HEK293 (cell line): ENCODE results near the gene RFTN2.

Experiments used
- CTCF ChIA-PET: fragments of 350-600 bp; formaldehyde crosslinking; extraction: SDS; loops from one replicate; lab custom pipeline; 2021; ENCODE audit warnings: antibody characterized with exemption; lab: Yijun Ruan, JAX
- POLR2A ChIA-PET: fragments of 300-600 bp; formaldehyde crosslinking; extraction: SDS; loops from one replicate; lab custom pipeline; 2020; ENCODE audit warnings: antibody characterized with exemption, inconsistent platforms; lab: Yijun Ruan, JAX
- H3K27ac ChIP-seq: fragments of 200-500 bp; sonication (Bioruptor generic); 2 replicates; pipeline ENCODE4 v1.5.1; 2014; ENCODE audit warnings: low read depth, low read length, control low read depth, inconsistent platforms; ENCODE audit errors: extremely low read depth
- H3K36me3 ChIP-seq, 2 experiments: fragments of 200-500 bp in 1 of 2; sonication (Bioruptor generic) in 1 of 2; 1 replicate in 1 of 2; 2 replicates in 1 of 2; pipeline ENCODE4 v1.5.1; 2014 to 2017; ENCODE audit warnings: inconsistent platforms in 2 of 2, low read length in 2 of 2; ENCODE audit not compliant: control insufficient read depth in 2 of 2, insufficient read depth in 1 of 2
- H3K4me1 ChIP-seq: fragments of 200-500 bp; sonication (Bioruptor generic); 2 replicates; pipeline ENCODE4 v1.5.1; 2014; ENCODE audit warnings: mild to moderate bottlenecking, low read length, inconsistent platforms; ENCODE audit not compliant: control insufficient read depth, insufficient read depth
- H3K4me3 ChIP-seq: 2 replicates; pipeline ENCODE4 v1.5.1; 2011; ENCODE audit warnings: low read depth, mild to moderate bottlenecking, control low read depth, low read length, moderate library complexity
- H3K9me3 ChIP-seq: fragments of 200-500 bp; sonication (Bioruptor generic); 2 replicates; pipeline ENCODE4 v1.5.1; 2014; ENCODE audit warnings: low read depth, low read length, inconsistent platforms; ENCODE audit not compliant: control insufficient read depth, insufficient read depth
- GLIS1 ChIP-seq: fragments of 450-650 bp; formaldehyde crosslinking; IDR thresholded peaks from 2 replicates; pipeline ENCODE4 v1.5.1; 2016; ENCODE audit warnings: missing biosample characterization, missing genetic modification characterization
- GLIS2 ChIP-seq: fragments of 450-650 bp; formaldehyde crosslinking; IDR thresholded peaks from 2 replicates; pipeline ENCODE4 v1.5.1; 2016; ENCODE audit warnings: missing biosample characterization, missing genetic modification characterization
- MYNN ChIP-seq: fragments of 450-650 bp; formaldehyde crosslinking; IDR thresholded peaks from 2 replicates; pipeline ENCODE4 v1.5.1; 2016; ENCODE audit warnings: missing biosample characterization, missing genetic modification characterization, borderline replicate concordance
- OSR2 ChIP-seq: fragments of 450-650 bp; formaldehyde crosslinking; IDR thresholded peaks from 2 replicates; pipeline ENCODE4 v1.5.1; 2016; ENCODE audit warnings: missing biosample characterization, missing genetic modification characterization
- SALL2 ChIP-seq: fragments of 450-650 bp; formaldehyde crosslinking; IDR thresholded peaks from 2 replicates; pipeline ENCODE4 v1.5.0; 2017; ENCODE audit warnings: missing biosample characterization, mild to moderate bottlenecking, missing genetic modification characterization, borderline replicate concordance
- SCRT1 ChIP-seq: fragments of 450-650 bp; formaldehyde crosslinking; IDR thresholded peaks from 2 replicates; pipeline ENCODE4 v1.5.1; 2016; ENCODE audit warnings: missing biosample characterization, missing genetic modification characterization, borderline replicate concordance
- SCRT2 ChIP-seq: fragments of 450-650 bp; formaldehyde crosslinking; IDR thresholded peaks from 2 replicates; pipeline ENCODE4 v1.5.1; 2016; ENCODE audit warnings: missing biosample characterization, missing genetic modification characterization
- ZNF132 ChIP-seq: fragments of 450-650 bp; formaldehyde crosslinking; IDR thresholded peaks from 2 replicates; pipeline ENCODE4 v1.5.1; 2017; ENCODE audit warnings: missing biosample characterization, missing genetic modification characterization, borderline replicate concordance
- ZNF174 ChIP-seq: fragments of 450-650 bp; formaldehyde crosslinking; IDR thresholded peaks from 2 replicates; pipeline ENCODE4 v1.5.0; 2017; ENCODE audit warnings: missing biosample characterization, mild to moderate bottlenecking, missing genetic modification characterization
- ZNF239 ChIP-seq: fragments of 450-650 bp; formaldehyde crosslinking; IDR thresholded peaks from 2 replicates; pipeline ENCODE4 v1.5.1; 2016; ENCODE audit warnings: missing biosample characterization, missing genetic modification characterization
- ZNF266 ChIP-seq: fragments of 450-650 bp; formaldehyde crosslinking; IDR thresholded peaks from 2 replicates; pipeline ENCODE4 v1.5.1; 2016; ENCODE audit warnings: missing biosample characterization, missing genetic modification characterization, low read depth
- ZNF341 ChIP-seq: fragments of 450-650 bp; formaldehyde crosslinking; IDR thresholded peaks from 2 replicates; pipeline ENCODE4; 2016; ENCODE audit warnings: low read depth, missing biosample characterization, missing genetic modification characterization
- ZNF391 ChIP-seq: fragments of 450-650 bp; formaldehyde crosslinking; IDR thresholded peaks from 2 replicates; pipeline ENCODE4 v1.5.1; 2016; ENCODE audit warnings: low read depth, missing biosample characterization, missing genetic modification characterization, borderline replicate concordance
- ZNF561 ChIP-seq: fragments of 450-650 bp; IDR thresholded peaks from 2 replicates; pipeline ENCODE4 v1.5.1; 2018; ENCODE audit warnings: missing biosample characterization, missing genetic modification characterization, borderline replicate concordance
- ZNF654 ChIP-seq: fragments of 450-650 bp; formaldehyde crosslinking; IDR thresholded peaks from 2 replicates; pipeline ENCODE4 v1.5.1; 2016; ENCODE audit warnings: low read depth, missing biosample characterization, missing genetic modification characterization
- ZNF660 ChIP-seq: fragments of 450-650 bp; IDR thresholded peaks from 2 replicates; pipeline ENCODE4 v1.5.1; 2018; ENCODE audit warnings: missing biosample characterization, mild to moderate bottlenecking, missing genetic modification characterization
- ZNF837 ChIP-seq: fragments of 450-650 bp; formaldehyde crosslinking; IDR thresholded peaks from 2 replicates; pipeline ENCODE4 v1.5.1; 2016; ENCODE audit warnings: missing biosample characterization, missing genetic modification characterization
- ZXDB ChIP-seq: fragments of 450-650 bp; formaldehyde crosslinking; IDR thresholded peaks from 2 replicates; pipeline ENCODE4 v1.5.1; 2016; ENCODE audit warnings: missing biosample characterization, missing genetic modification characterization
- TF ChIP-seq, protein P1 (sequence below): fragments of 450-650 bp; formaldehyde crosslinking; IDR thresholded peaks from 2 replicates; pipeline ENCODE4 v1.5.1; 2016; ENCODE audit warnings: missing biosample characterization, missing genetic modification characterization
- TF ChIP-seq, protein P2 (sequence below): fragments of 450-650 bp; formaldehyde crosslinking; IDR thresholded peaks from 2 replicates; pipeline ENCODE4 v1.5.1; 2017; ENCODE audit warnings: missing biosample characterization, missing genetic modification characterization
- TF ChIP-seq, protein P3 (sequence below): fragments of 450-650 bp; formaldehyde crosslinking; IDR thresholded peaks from 2 replicates; pipeline ENCODE4 v1.5.1; 2016; ENCODE audit warnings: missing biosample characterization, missing genetic modification characterization

The RFTN2 gene

DNA sequence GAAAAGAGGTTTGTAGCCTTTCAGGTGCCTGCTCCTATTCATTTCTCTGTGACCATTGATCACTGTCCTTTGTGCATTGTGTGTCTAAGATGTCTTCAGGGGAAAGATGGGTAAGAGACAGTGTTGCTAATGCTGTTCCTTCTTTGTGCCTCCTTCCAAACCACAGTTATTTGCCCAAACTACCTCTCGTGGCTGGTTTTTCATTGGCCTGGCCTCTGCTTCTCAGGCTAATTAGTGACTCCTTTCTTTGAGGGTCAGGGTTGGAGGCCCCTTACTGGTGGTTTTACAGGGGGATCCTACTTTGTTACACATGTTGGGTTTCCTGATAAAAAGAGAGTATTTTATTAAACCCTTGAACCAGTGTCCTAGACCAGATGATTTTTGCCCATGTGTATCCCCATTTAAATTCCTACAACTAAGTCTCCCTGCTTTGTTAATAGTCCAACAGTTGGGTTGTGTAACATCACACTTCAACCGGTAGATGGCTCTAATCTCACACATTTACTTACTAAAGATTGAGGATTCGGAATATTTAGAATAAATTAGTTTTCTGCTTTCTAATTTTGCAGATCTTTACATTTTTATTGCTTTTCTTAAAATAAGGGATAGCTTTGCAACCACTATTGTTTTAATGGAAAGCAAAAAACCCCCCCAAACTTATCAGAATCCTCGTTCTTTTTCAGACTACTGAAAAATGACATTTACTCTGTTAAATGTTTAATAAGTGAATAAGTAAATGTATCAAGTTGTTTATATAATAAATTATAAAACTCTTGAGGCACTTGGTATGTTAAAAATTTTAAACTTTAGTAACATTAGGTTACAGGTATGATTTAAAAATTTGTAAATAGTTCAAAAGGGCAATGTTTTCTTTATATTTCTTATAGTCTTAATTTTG, 32.2 kb upstream of the RFTN2 start:
- Histone ChIP-seq H3K4me1 (peaks cover 6% of the 10 kb centered on the region; the same call in 1 of the 2 replicates), H3K9me3 (no peaks in the 10 kb centered on the region), H3K27ac (no peak overlapping the region), H3K4me3 (peak overlapping the region; percentile 85)
- ChIA-PET CTCF (interaction anchor here (0.6 to 1.5 kb wide), 11 partner anchors 8 to 1155 kb away, joined by 3 to 4 read pairs (median 3); partner anchors contain the start of gene RFTN2), POLR2A (no interaction called here)
- 0 out of 2 replicates have a peak, but pooled peaks have one; percentile 40 for TF ChIP-seq ZNF660
- TF ChIP-seq ZNF561 (tag by site-specific recombination), result no peak
- TF ChIP-seq ZNF174 (tag by site-specific recombination), result no peak
- TF ChIP-seq OSR2 (tag by site-specific recombination), result no peak
- peak; percentile 79 for TF ChIP-seq SCRT2 (tag by site-specific recombination)
- TF ChIP-seq, protein P1, sequence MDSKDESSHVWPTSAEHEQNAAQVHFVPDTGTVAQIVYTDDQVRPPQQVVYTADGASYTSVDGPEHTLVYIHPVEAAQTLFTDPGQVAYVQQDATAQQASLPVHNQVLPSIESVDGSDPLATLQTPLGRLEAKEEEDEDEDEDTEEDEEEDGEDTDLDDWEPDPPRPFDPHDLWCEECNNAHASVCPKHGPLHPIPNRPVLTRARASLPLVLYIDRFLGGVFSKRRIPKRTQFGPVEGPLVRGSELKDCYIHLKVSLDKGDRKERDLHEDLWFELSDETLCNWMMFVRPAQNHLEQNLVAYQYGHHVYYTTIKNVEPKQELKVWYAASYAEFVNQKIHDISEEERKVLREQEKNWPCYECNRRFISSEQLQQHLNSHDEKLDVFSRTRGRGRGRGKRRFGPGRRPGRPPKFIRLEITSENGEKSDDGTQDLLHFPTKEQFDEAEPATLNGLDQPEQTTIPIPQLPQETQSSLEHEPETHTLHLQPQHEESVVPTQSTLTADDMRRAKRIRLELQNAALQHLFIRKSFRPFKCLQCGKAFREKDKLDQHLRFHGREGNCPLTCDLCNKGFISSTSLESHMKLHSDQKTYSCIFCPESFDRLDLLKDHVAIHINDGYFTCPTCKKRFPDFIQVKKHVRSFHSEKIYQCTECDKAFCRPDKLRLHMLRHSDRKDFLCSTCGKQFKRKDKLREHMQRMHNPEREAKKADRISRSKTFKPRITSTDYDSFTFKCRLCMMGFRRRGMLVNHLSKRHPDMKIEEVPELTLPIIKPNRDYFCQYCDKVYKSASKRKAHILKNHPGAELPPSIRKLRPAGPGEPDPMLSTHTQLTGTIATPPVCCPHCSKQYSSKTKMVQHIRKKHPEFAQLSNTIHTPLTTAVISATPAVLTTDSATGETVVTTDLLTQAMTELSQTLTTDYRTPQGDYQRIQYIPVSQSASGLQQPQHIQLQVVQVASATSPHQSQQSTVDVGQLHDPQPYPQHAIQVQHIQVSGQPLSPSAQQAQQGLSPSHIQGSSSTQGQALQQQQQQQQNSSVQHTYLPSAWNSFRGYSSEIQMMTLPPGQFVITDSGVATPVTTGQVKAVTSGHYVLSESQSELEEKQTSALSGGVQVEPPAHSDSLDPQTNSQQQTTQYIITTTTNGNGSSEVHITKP (tag by site-specific recombination), result no peak
- no peak for TF ChIP-seq GLIS2 (tag by site-specific recombination)
- no peak for TF ChIP-seq ZNF391 (tag by site-specific recombination)
- no peak for TF ChIP-seq SALL2 (tag by site-specific recombination)
- TF ChIP-seq, protein P2, sequence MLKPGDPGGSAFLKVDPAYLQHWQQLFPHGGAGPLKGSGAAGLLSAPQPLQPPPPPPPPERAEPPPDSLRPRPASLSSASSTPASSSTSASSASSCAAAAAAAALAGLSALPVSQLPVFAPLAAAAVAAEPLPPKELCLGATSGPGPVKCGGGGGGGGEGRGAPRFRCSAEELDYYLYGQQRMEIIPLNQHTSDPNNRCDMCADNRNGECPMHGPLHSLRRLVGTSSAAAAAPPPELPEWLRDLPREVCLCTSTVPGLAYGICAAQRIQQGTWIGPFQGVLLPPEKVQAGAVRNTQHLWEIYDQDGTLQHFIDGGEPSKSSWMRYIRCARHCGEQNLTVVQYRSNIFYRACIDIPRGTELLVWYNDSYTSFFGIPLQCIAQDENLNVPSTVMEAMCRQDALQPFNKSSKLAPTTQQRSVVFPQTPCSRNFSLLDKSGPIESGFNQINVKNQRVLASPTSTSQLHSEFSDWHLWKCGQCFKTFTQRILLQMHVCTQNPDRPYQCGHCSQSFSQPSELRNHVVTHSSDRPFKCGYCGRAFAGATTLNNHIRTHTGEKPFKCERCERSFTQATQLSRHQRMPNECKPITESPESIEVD, result 0 out of 2 replicates have a peak, but pooled peaks have one; percentile 31
- 0 out of 2 replicates have a peak, but pooled peaks have one; percentile 45 for TF ChIP-seq SCRT1 (tag by site-specific recombination)
- peak; percentile 72 for TF ChIP-seq MYNN (tag by site-specific recombination)
- no peak for TF ChIP-seq ZNF837 (tag by site-specific recombination)
- no peak for TF ChIP-seq ZXDB (tag by site-specific recombination)
- TF ChIP-seq ZNF266 (tag by site-specific recombination), result no peak
- no peak for TF ChIP-seq ZNF341 (tag by site-specific recombination)
- TF ChIP-seq ZNF654, result peak; percentile 69
- TF ChIP-seq, protein P3, sequence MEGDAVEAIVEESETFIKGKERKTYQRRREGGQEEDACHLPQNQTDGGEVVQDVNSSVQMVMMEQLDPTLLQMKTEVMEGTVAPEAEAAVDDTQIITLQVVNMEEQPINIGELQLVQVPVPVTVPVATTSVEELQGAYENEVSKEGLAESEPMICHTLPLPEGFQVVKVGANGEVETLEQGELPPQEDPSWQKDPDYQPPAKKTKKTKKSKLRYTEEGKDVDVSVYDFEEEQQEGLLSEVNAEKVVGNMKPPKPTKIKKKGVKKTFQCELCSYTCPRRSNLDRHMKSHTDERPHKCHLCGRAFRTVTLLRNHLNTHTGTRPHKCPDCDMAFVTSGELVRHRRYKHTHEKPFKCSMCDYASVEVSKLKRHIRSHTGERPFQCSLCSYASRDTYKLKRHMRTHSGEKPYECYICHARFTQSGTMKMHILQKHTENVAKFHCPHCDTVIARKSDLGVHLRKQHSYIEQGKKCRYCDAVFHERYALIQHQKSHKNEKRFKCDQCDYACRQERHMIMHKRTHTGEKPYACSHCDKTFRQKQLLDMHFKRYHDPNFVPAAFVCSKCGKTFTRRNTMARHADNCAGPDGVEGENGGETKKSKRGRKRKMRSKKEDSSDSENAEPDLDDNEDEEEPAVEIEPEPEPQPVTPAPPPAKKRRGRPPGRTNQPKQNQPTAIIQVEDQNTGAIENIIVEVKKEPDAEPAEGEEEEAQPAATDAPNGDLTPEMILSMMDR, result peak; percentile 21; the same call in 1 of the 2 replicates
- TF ChIP-seq ZNF239, result no peak
- no peak for TF ChIP-seq GLIS1 (tag by site-specific recombination)
- no peak for TF ChIP-seq ZNF132 (tag by site-specific recombination)
- TF ChIP-seq, all 188 proteins: peak for 7
- peaks cover 0 to 22% of the 10 kb centered on the region in 2 experiments; a peak in 1 of 3 replicates for H3K36me3 ChIP-seq
